ENCODE measurements around the gene RAB1A.

RAB1A gene

GRCh38 chr2:65112633-65113032 lies 17.3 kb downstream of the RAB1A start:
- no peak overlapping the region for H3K27ac ChIP-seq (ENCODE audit: low read length)
- TF ChIP-seq CTCF (IDR thresholded peaks at IDR 0.05; ENCODE audit: low read length) (no peak), EZH2 (optimal IDR thresholded peaks at IDR 0.05; ENCODE audit: low read depth, low read length) (no peak), EZH2phosphoT487 (IDR thresholded peaks at IDR 0.05; ENCODE audit: low read length) (no peak)
- H3K27me3 ChIP-seq (replicated peaks; ENCODE audit: insufficient read depth, low read length): no peaks in the 10 kb centered on the region
- H3K4me2 ChIP-seq (ENCODE audit: low read depth, low read length): no peak overlapping the region
- H3K9me3 ChIP-seq (replicated peaks; ENCODE audit: insufficient read depth, low read length): no peaks in the 10 kb centered on the region
- H4K20me1 ChIP-seq (ENCODE audit: insufficient read depth, low read length): peaks cover 54% of the 10 kb centered on the region
- H3K36me3 ChIP-seq (replicated peaks; ENCODE audit: insufficient read depth, low read length): no peaks in the 10 kb centered on the region
- H3K9me2 ChIP-seq (replicated peaks; ENCODE audit: insufficient read depth, low read length): no peaks in the 10 kb centered on the region
- no peak overlapping the region for H3K9ac ChIP-seq (ENCODE audit: low read length)
- no peaks in the 10 kb centered on the region for H3K4me1 ChIP-seq (ENCODE audit: low read length)
- no peak overlapping the region for H2AFZ ChIP-seq (ENCODE audit: low read length)
- DNase-seq: no peak
- no peaks in the 10 kb centered on the region for H3F3A ChIP-seq (ENCODE audit: insufficient read depth, low read length)
- no peak overlapping the region for H3K4me3 ChIP-seq (ENCODE audit: low read length)
- peaks cover 99% of the 10 kb centered on the region for H3K79me2 ChIP-seq (ENCODE audit: low read length)

- peaks cover 31% of the 10 kb centered on the region for H4K20me1 ChIP-seq (ENCODE audit: insufficient read depth, low read length)
- TF ChIP-seq EZH2phosphoT487 (IDR thresholded peaks at IDR 0.05; ENCODE audit: low read length) (no peak), CTCF (IDR thresholded peaks at IDR 0.05; ENCODE audit: low read length) (no peak), EZH2 (optimal IDR thresholded peaks at IDR 0.05; ENCODE audit: low read depth, low read length) (no peak)
These were observed 21.1 kb downstream of the RAB1A start for GRCh38 chr2:65108780-65109179.

GRCh38 chr2:65107530-65107929 lies 22.4 kb downstream of the RAB1A start:
- no peaks in the 10 kb centered on the region for H3K4me1 ChIP-seq (ENCODE audit: low read length)
- H3K4me2 ChIP-seq (ENCODE audit: low read depth, low read length): no peak overlapping the region
- H2AFZ ChIP-seq (ENCODE audit: low read length): no peak overlapping the region
- H3F3A ChIP-seq (ENCODE audit: insufficient read depth, low read length): no peaks in the 10 kb centered on the region
- no peak overlapping the region for H3K4me3 ChIP-seq (ENCODE audit: low read length)
- peaks cover 98% of the 10 kb centered on the region for H3K79me2 ChIP-seq (ENCODE audit: low read length)
- H3K36me3 ChIP-seq (replicated peaks; ENCODE audit: insufficient read depth, low read length): 0 out of 2 replicates have a peak, but pooled peaks cover 3% of the 10 kb centered on the region
- H3K9me3 ChIP-seq (replicated peaks; ENCODE audit: insufficient read depth, low read length): no peaks in the 10 kb centered on the region
- H3K27ac ChIP-seq (ENCODE audit: low read length): no peak overlapping the region
- no peak for TF ChIP-seq EZH2phosphoT487 (IDR thresholded peaks at IDR 0.05; ENCODE audit: low read length)
- no peak for TF ChIP-seq EZH2 (optimal IDR thresholded peaks at IDR 0.05; ENCODE audit: low read depth, low read length)
- TF ChIP-seq CTCF (IDR thresholded peaks at IDR 0.05; ENCODE audit: low read length): no peak
- no peaks in the 10 kb centered on the region for H3K9me2 ChIP-seq (replicated peaks; ENCODE audit: insufficient read depth, low read length)
- H4K20me1 ChIP-seq (ENCODE audit: insufficient read depth, low read length): peaks cover 22% of the 10 kb centered on the region
- no peak overlapping the region for H3K9ac ChIP-seq (ENCODE audit: low read length)
- DNase-seq: no peak
- H3K27me3 ChIP-seq (replicated peaks; ENCODE audit: insufficient read depth, low read length): no peaks in the 10 kb centered on the region

More at GRCh38 chr2:65108780-65109179, 21.1 kb downstream of the RAB1A start:
- Histone ChIP-seq H3K9me2 (replicated peaks; ENCODE audit: insufficient read depth, low read length) (no peaks in the 10 kb centered on the region), H3K9me3 (replicated peaks; ENCODE audit: insufficient read depth, low read length) (no peaks in the 10 kb centered on the region), H3K4me2 (ENCODE audit: low read depth, low read length) (no peak overlapping the region), H3K9ac (ENCODE audit: low read length) (no peak overlapping the region), H3K27me3 (replicated peaks; ENCODE audit: insufficient read depth, low read length) (no peaks in the 10 kb centered on the region), H3K4me1 (ENCODE audit: low read length) (no peaks in the 10 kb centered on the region), H3F3A (ENCODE audit: insufficient read depth, low read length) (no peaks in the 10 kb centered on the region), H3K27ac (ENCODE audit: low read length) (no peak overlapping the region), H3K79me2 (ENCODE audit: low read length) (peaks cover 99% of the 10 kb centered on the region), H2AFZ (ENCODE audit: low read length) (no peak overlapping the region), H3K36me3 (replicated peaks; ENCODE audit: insufficient read depth, low read length) (0 out of 2 replicates have a peak, but pooled peaks cover 3% of the 10 kb centered on the region), H3K4me3 (ENCODE audit: low read length) (no peak overlapping the region)
- DNase-seq: no peak

Measured in MM.1S (cell line).